Caco-2 (cell line): ENCODE data around the gene TMEM80. TPM values are rescaled to one million over a fixed set of nuclear protein-coding genes. Genes with fewer than 3 reads are reported as not detected.
A peak's percentile ranks its signal among the peaks of the same experiment; 100 is the strongest.

Experiments
- BruUV-seq: library from RNA; stranded (reverse); fragments of 400-500 nt; replicated peaks from 2 replicates; lab custom pipeline; 2021; lab: Mats Ljungman, UMichigan
- CTCF ChIA-PET: fragments of 300-600 bp; sonication (Branson Sonifier 250); formaldehyde crosslinking; loops from one replicate; lab custom pipeline; 2022; ENCODE audit warnings: antibody characterized with exemption; lab: Charles Lee
- POLR2A ChIA-PET: fragments of 300-600 bp; sonication (Branson Sonifier 250); formaldehyde crosslinking; loops from one replicate; lab custom pipeline; 2022; ENCODE audit warnings: antibody characterized with exemption; lab: Charles Lee
- DNase-seq, 2 experiments: peaks; one replicate each; pipeline versions ENCODE4 v3.0.0 to v3.0.0-alpha.2; 2020 to 2022
- H3K27me3 ChIP-seq: replicated peaks from 2 replicates; pipeline ENCODE4 v1.6.0; 2011; ENCODE audit warnings: low read length; ENCODE audit not compliant: control insufficient read depth, insufficient read depth
- H3K36me3 ChIP-seq: 2 replicates; pipeline ENCODE4 v1.5.1; 2011; ENCODE audit warnings: low read length; ENCODE audit not compliant: control insufficient read depth, insufficient read depth
- H3K4me1 ChIP-seq: fragments of 250-450 bp; sonication (Bioruptor Pico); 2 replicates; pipeline ENCODE4 v1.5.1; 2020; ENCODE audit warnings: mild to moderate bottlenecking
- H3K4me3 ChIP-seq: 2 replicates; pipeline ENCODE4 v1.5.1; 2011; ENCODE audit warnings: low read depth, mild to moderate bottlenecking, control low read depth, low read length
- H3K9me3 ChIP-seq: fragments of 250-450 bp; sonication (Bioruptor Pico); 2 replicates; pipeline ENCODE4 v1.5.1; 2020; ENCODE audit warnings: mild to moderate bottlenecking, moderate library complexity
- H3K27ac Mint-ChIP-seq: one replicate; pipeline ENCODE4 v1.8.0; 2022; ENCODE audit warnings: mixed read lengths; ENCODE audit not compliant: unreplicated experiment
- H3K27me3 Mint-ChIP-seq: one replicate; pipeline ENCODE4 v1.8.0; 2022; ENCODE audit warnings: mixed read lengths; ENCODE audit not compliant: insufficient read depth, unreplicated experiment
- H3K36me3 Mint-ChIP-seq: one replicate; pipeline ENCODE4 v1.8.0; 2022; ENCODE audit warnings: mild to moderate bottlenecking, mixed read lengths; ENCODE audit not compliant: insufficient read depth, unreplicated experiment
- H3K4me1 Mint-ChIP-seq: one replicate; pipeline ENCODE4 v1.8.0; 2022; ENCODE audit warnings: low read depth, mixed read lengths; ENCODE audit not compliant: unreplicated experiment
- H3K4me3 Mint-ChIP-seq: one replicate; pipeline ENCODE4 v1.8.0; 2022; ENCODE audit warnings: mild to moderate bottlenecking, moderate library complexity, mixed read lengths; ENCODE audit not compliant: unreplicated experiment
- H3K9me3 Mint-ChIP-seq: one replicate; pipeline ENCODE4 v1.8.0; 2022; ENCODE audit warnings: mixed read lengths; ENCODE audit not compliant: unreplicated experiment
- CTCF ChIP-seq, 2 experiments: fragments of 200-600 bp in 1 of 2; IDR thresholded peaks; 1 replicate in 1 of 2; 2 replicates in 1 of 2; pipeline versions ENCODE4 v1.5.1 to v1.8.0; 2011 to 2022; ENCODE audit warnings: antibody characterized with exemption in 1 of 2, control low read depth in 1 of 2, inconsistent platforms in 1 of 2, low read depth in 1 of 2, low read length in 1 of 2, mild to moderate bottlenecking in 1 of 2, moderate library complexity in 1 of 2; ENCODE audit not compliant: insufficient read depth in 1 of 2, severe bottlenecking in 1 of 2, unreplicated experiment in 1 of 2
- intact Hi-C: fragments of 100-400 bp; cut with micrococcal nuclease; formaldehyde crosslinking; loops from one replicate; pipeline ENCODE4 v1.10.0; 2022; ENCODE audit not compliant: unreplicated experiment
- total RNA-seq: library from RNA; stranded (reverse); gene quantifications from 2 replicates; pipeline ENCODE4 v1.2.3, GENCODE V29; 2022

The TMEM80 gene
- total RNA-seq, 1 experiment from 2014 or later, result 74.7 TPM

- intact Hi-C loops, result no loop called here
- TF ChIP-seq CTCF (IDR thresholded peaks at IDR 0.05; ENCODE audit: insufficient read depth in 1 of 2, low read depth in 1 of 2, low read length in 1 of 2, severe bottlenecking in 1 of 2, unreplicated experiment in 1 of 2), result no peak
- Histone ChIP-seq H3K4me3 (no peak overlapping the region), H3K9me3 (no peaks in the 10 kb centered on the region), H3K4me1 (no peaks in the 10 kb centered on the region), H3K27me3 (no peaks in the 10 kb centered on the region), H3K36me3 (peaks cover 10% of the 10 kb centered on the region)
- BruUV-seq, result no TSS peak
- H3K27ac Mint-ChIP-seq, result no peak overlapping the region
- POLR2A ChIA-PET, result no interaction called here
- no peaks in the 10 kb centered on the region for H3K4me1 Mint-ChIP-seq
- no peaks in the 10 kb centered on the region for H3K27me3 Mint-ChIP-seq
- no peak overlapping the region for H3K4me3 Mint-ChIP-seq
- DNase-seq, result no peak
- H3K36me3 Mint-ChIP-seq, result peaks cover 78% of the 10 kb centered on the region
- CTCF ChIA-PET, result interaction anchor here (1.1 kb wide), 1 partner anchor 15 kb away, joined by 3 read pairs; the partner anchor contains the start of gene TMEM80
- H3K9me3 Mint-ChIP-seq, result no peaks in the 10 kb centered on the region
These were observed 14.6 kb upstream of the TMEM80 start for GRCh38 chr11:680970-681369.

- Mint-ChIP-seq H3K4me3 (no peak overlapping the region), H3K9me3 (no peaks in the 10 kb centered on the region), H3K36me3 (peaks cover 73% of the 10 kb centered on the region), H3K4me1 (no peaks in the 10 kb centered on the region), H3K27me3 (no peaks in the 10 kb centered on the region), H3K27ac (peak overlapping the region; percentile 56)
- Histone ChIP-seq H3K36me3 (peaks cover 10% of the 10 kb centered on the region), H3K4me3 (no peak overlapping the region), H3K4me1 (no peaks in the 10 kb centered on the region), H3K9me3 (no peaks in the 10 kb centered on the region), H3K27me3 (no peaks in the 10 kb centered on the region)
- no peak for DNase-seq
- BruUV-seq, result no TSS peak
- intact Hi-C loops, result no loop called here
- CTCF ChIA-PET, result interaction anchor here (0.5 to 0.7 kb wide), 2 partner anchors 13 to 51 kb away, joined by 3 read pairs; no protein-coding TSS in a partner anchor
- TF ChIP-seq CTCF (IDR thresholded peaks at IDR 0.05; ENCODE audit: insufficient read depth in 1 of 2, low read depth in 1 of 2, low read length in 1 of 2, severe bottlenecking in 1 of 2, unreplicated experiment in 1 of 2), result no peak
- POLR2A ChIA-PET, result interaction anchor here (0.6 to 0.7 kb wide), 2 partner anchors 132 to 173 kb away, joined by 5 to 6 read pairs; no protein-coding TSS in a partner anchor
These were observed 9.0 kb upstream of the TMEM80 start for GRCh38 chr11:686451-687243.

- no TSS peak for BruUV-seq
- POLR2A ChIA-PET, result no interaction called here
These were observed 7.9 kb upstream of the TMEM80 start for GRCh38 chr11:687751-688150.

More at GRCh38 chr11:687751-688150, 7.9 kb upstream of the TMEM80 start:
- no peaks in the 10 kb centered on the region for H3K27me3 ChIP-seq
- Mint-ChIP-seq H3K4me3 (no peak overlapping the region), H3K27ac (peak overlapping the region; percentile 56), H3K27me3 (no peaks in the 10 kb centered on the region), H3K36me3 (peaks cover 62% of the 10 kb centered on the region), H3K9me3 (no peaks in the 10 kb centered on the region), H3K4me1 (peaks cover 4% of the 10 kb centered on the region)
- CTCF ChIA-PET, result no interaction called here
- no peak for DNase-seq
- intact Hi-C loops, result no loop called here
- peaks cover 7% of the 10 kb centered on the region; the same call in 1 of the 2 replicates for H3K36me3 ChIP-seq
- H3K4me1 ChIP-seq, result no peaks in the 10 kb centered on the region
- H3K9me3 ChIP-seq, result no peaks in the 10 kb centered on the region
- no peak overlapping the region for H3K4me3 ChIP-seq
- no peak for TF ChIP-seq CTCF (IDR thresholded peaks at IDR 0.05; ENCODE audit: insufficient read depth in 1 of 2, low read depth in 1 of 2, low read length in 1 of 2, severe bottlenecking in 1 of 2, unreplicated experiment in 1 of 2)
